HG03135 (cell line): ENCODE data around the gene ITCH.
"Not testable (repeated sequence)": the region's sequence is repeated elsewhere in the genome, so short reads cannot be mapped to it uniquely, and the experiment has no call there.

Experiments
- ATAC-seq: cut with Tn5 transposase; IDR thresholded peaks from one replicate; pipeline ENCODE4 v1.9.1; 2021; ENCODE audit warnings: mild to moderate bottlenecking, moderate library complexity; ENCODE audit not compliant: unreplicated experiment

ITCH gene

DNA sequence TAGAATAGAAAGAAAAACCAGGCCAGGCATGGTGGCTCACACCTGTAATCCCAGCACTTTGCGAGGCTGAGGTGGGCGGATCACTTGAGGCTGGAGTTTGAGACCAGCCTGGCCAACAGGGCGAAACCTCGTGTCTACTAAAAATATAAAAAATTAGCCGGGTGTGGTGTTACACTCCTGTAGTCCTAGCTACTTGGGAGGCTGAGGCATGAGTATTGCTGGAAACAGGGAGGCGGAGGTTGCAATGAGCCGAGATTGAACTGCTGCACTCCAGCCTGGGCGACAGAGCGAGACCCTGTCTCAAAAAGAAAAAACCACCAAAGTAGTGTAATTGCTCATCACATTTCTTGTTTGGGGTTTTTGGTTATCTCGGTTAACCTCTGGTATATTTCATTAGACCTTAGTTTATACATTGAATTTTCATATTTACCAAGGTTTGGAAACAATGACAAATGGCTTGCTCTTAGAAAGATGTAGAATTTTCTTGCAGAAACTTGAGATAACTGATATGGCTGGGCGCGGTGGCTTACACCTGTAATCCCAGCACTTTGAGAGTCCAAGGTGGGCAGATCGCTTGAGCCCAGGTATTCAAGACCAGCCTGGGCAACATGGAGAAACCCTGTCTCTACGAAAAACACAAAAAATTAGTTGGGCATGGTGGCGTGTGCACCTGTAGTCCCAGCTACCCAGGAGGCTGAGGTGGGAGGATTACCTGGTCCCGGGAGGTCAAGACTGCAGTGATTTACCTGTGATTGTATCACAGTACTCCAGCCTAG is 14.2 kb downstream of the ITCH start:
- peak; percentile 71 for ATAC-seq

GRCh38 chr20:34382174-34382573 is 19.1 kb downstream of the ITCH start:
- ATAC-seq = no peak

DNA sequence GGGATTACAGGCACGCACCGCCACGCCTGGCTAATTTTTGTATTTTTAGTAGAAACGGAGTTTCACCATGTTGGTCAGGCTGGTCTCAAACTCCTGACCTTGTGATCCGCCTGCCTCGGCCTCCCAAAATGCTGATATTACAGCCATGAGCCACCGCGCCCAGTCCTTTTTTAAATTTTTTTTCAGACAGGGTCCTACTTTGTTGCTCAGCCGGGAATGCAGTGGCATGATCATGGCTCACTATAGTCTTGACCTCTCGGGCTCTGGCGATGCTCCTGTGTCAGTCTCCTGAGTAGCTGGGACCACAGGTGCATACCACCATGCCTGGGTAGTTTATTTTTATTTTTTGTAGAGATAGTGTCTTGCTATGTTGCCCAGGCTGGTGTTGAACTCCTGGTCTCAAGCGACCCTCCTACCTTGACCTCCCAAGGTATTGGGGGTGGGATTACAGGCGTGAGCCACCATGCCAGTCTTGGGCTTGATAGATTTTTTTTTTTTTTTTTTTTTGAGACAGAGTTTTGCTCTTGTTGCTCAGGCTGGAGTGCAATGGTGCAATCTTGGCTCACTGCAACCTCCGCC is 19.9 kb downstream of the ITCH start:
- ATAC-seq = not testable (repeated sequence)

GRCh38 chr20:34385464-34385863 is 22.4 kb downstream of the ITCH start:
- ATAC-seq = no peak

- ATAC-seq = no peak
These were observed 24.9 kb downstream of the ITCH start for GRCh38 chr20:34388000-34388399.

DNA sequence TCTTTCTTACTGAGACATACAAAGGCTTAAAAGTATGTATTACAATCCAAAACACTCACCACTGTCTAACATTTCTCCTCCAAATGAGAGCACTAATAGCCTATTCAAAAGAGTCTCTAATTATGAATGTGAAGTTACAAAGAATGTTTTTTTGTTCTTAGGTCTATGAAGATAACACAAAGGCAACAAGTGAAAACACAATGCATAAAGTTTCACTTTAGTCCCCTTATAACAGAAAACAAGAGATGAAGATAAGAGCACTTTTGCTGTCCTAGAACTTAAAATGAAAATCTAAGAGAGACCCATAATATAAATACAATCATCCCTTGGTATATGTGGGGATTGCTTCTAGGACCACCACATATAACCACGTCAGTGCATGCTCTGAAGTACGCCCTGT is 25.6 kb downstream of the ITCH start:
- ATAC-seq = no peak

DNA sequence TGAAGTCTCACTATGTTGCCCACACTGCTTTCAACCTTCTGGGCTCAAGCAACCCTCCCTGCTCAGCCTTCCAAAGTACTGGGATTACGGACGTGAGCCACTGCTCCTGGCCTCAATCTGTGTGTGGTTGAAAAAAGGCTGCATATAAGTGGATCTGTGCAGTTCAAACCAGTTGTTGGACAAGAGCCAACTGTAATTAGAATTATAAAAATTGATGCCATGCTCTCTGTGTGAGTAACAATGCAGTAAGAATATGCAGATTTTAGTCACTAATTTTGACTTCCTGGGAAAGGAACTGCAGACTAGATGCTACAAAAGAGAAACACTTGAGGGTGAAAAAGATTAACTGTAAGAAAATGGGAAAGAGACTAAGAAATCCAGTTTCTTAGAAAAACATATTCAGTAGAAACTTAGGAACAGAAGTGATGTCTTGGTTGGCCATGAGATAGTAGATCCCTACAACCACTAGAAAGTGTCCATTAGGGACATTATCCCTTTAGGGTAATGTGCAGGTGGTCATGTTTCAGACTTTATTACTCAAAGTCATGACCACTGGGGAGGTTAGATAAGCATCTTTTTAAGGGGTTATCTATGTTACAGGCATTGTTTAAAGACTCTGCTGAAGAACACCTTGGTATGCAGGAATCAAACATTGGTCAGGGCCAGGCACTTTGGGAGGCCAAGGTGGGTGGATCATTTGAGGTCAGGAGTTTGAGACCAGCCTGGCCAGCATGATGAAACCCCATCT is 26.3 kb downstream of the ITCH start:
- no peak for ATAC-seq

DNA sequence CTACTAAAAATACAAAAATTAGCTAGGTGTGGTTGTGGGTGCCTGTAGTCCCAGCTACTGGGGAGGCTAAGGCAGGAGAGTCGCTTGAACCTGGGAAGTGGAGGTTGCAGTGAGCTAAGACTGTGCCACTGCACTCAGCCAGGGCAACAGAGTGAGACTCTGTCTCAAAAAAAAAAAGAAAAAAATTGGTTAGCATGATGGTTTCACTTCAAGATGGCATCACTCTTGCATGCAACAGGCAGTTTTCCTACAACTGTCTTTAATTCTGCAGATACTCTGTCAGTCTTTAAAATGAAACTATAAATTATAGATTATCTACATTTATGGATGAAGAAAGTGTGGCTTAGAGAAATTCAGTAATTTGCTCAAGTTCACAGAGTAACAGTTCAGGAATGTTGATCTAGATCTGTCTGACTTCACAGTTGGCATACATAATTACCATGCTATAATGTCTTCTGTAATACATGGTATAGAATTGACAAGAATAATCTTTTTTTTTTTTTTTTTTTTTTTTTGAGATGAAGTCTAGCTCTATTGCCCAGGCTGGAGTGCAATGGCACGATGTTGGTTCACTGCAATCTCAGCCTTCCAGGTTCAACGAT is 27.0 kb downstream of the ITCH start:
- ATAC-seq = no peak

DNA sequence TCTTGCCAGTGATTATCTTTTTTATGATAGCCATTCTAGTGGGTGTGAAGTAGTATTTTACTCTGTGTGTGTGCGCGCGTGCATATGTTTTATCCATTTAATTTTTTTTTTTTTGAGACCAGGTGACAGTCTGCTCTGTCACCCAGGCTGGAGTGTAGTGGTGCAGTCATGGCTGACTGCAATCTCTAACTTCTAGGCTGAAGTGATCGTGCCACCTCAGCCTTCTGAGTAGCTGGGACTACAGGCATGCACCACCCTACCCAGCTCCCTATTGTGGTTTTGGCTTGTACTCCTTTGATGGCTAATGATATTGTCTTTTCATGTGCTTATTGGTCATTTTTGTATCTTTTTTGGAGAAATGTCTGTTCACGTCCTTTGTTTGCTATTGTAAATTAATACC is 33.3 kb downstream of the ITCH start:
- ATAC-seq = no peak

DNA sequence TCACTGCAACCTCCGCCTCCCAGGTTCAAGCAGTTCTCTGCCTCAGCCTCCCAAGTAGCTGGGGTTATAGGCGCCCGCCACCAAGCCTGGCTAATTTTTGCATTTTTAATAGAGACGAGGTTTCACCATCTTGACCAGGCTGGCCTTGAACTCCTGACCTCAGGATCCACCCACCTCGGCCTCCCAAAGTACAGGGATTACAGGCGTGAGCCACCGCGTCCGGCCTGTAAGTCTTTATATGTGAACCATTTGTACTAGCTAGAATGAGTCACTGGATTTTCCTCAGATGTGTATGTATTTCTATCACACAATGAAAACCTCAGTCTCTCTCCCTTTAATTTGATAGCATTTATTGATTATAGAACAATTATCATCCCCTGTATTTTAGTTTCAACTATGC is 34.0 kb downstream of the ITCH start:
- no peak for ATAC-seq

DNA sequence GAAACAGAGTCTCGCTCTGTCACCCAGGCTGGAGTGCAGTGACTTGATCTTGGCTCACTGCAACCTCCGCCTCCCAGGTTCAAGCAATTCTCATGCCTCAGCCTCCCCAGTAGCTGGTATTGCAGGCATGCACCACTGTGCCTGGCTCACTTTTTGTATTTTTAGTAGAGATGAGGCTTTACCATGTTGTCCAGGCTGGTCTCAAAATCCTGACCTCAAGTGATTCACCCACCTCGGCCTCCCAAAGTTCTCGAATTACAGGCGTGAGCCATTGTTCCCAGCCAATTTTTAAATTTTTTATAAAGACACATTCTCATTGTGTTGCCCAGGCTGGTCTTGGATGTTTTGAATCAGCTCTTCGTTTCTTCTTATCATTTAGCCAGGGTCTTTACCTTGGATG is 37.7 kb downstream of the ITCH start:
- not testable (repeated sequence) for ATAC-seq

GRCh38 chr20:34401741-34402455 is 38.8 kb downstream of the ITCH start:
- ATAC-seq = no peak

DNA sequence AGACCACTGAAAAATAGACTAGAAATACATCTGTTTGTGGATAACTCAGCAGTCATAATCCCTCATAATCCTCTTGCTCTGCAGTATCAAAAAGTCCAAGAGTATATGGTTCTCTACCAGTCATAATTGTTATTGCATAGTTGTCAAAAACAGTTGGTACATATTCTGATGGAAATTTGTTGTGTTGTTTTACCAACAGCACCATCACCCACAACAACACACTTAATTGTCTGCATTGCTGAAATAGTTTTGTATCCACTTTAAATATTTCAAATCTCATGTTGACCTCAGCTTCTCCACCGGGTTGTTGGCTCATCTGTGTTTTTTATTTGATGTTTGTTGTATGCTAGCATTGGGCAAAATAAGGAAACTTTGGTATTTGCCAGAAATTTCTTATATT is 39.4 kb downstream of the ITCH start:
- no peak for ATAC-seq

GRCh38 chr20:34403063-34403827 is 40.2 kb downstream of the ITCH start:
- no peak for ATAC-seq

DNA sequence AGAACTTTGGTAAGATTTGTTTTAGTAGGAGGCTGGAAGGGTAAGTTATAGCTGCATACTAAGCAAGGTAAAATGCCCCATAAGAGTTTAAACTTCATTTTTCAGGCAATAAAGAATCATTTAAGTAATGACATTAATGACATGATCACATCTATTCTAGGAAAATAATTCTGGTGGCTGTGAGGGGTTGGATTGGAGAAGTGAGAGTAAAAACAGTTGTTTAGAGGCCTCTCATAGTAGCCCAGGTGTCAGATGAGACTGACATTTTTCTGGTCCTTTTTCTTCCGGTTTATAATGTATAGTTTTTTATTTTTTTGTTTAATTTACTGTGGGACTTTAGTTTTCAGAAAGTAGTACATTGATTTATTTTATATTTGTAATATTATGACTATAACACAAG is 40.8 kb downstream of the ITCH start:
- peak; percentile 78 for ATAC-seq

- ATAC-seq = no peak
These were observed 41.7 kb downstream of the ITCH start for GRCh38 chr20:34404803-34405202.

- not testable (repeated sequence) for ATAC-seq
These were observed 42.2 kb downstream of the ITCH start for GRCh38 chr20:34405247-34405651.

- ATAC-seq = not testable (repeated sequence)
These were observed 42.9 kb downstream of the ITCH start for GRCh38 chr20:34405942-34406341.

DNA sequence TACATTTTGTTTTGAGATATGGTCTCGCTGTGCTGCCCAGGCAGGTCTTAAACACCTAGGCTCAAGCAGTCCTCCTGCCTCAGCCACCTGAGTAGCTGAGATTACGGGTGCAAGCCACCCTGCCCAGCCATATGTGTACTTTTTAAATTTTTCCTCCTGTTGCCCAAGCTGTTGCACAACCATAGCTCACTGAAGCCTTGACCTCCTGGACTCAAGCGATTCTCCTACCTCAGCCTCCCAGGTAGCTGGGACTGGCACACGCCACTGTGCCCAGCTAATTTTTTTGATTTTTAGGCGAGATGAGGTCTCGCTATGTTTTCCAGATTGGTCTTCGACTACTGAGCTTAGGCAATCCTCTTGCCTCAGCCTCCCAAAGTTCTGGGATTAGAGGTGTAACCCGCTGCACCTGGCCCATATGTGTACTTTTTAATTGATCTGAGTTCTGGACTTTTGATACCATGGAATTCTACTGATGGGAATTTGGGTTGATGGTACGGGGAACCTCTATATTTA is 44.9 kb downstream of the ITCH start:
- no peak for ATAC-seq

DNA sequence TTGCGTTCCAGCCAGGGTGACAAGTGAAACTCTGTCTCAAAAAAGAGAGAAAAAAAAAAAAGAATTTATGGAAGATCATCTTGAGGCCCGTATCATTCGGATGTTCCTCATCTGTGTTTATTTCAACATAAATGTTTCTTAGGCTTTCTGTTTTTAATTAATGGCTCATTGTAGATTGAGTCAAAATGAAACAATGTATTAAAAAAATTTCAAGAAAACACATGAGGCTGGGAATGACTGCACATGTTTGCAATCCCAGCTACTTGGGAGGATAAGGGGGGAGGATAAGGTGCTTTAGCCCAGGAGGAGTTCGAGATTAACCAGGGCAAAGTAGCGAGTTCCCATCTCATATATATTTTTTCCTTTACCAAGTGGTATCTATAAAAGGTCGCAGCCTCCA is 47.3 kb downstream of the ITCH start:
- ATAC-seq = no peak
